Endodermal cell (in vitro differentiated cells): Measurements from ENCODE around the gene PARP3. TPM values are rescaled to one million over a fixed set of nuclear protein-coding genes. Genes with fewer than 3 reads are reported as not detected.

Source experiments
- DNase-seq: peaks from one replicate; pipeline ENCODE4 v3.0.0-alpha.2; 2017
- H3K27ac ChIP-seq: 2 replicates; pipeline ENCODE4 v1.5.1; 2013; ENCODE audit warnings: mild to moderate bottlenecking, low read depth, low read length, moderate library complexity
- H3K27me3 ChIP-seq: 2 replicates; pipeline ENCODE4 v1.6.1; 2013; ENCODE audit warnings: mild to moderate bottlenecking, low read length, moderate library complexity; ENCODE audit not compliant: insufficient read depth, control insufficient read depth, poor library complexity, severe bottlenecking
- H3K36me3 ChIP-seq: 2 replicates; pipeline ENCODE4 v1.7.0; 2013; ENCODE audit warnings: mild to moderate bottlenecking, low read length, moderate library complexity; ENCODE audit not compliant: control insufficient read depth, insufficient read depth
- H3K4me1 ChIP-seq: one replicate; pipeline ENCODE4 v1.7.0; 2013; ENCODE audit warnings: low read length; ENCODE audit not compliant: control insufficient read depth, insufficient read depth
- H3K4me3 ChIP-seq: 2 replicates; pipeline ENCODE4 v1.5.1; 2013; ENCODE audit warnings: mild to moderate bottlenecking, low read length, moderate library complexity
- H3K9ac ChIP-seq: 2 replicates; pipeline ENCODE4 v1.6.1; 2013; ENCODE audit warnings: mild to moderate bottlenecking, low read length, moderate library complexity; ENCODE audit not compliant: poor library complexity, severe bottlenecking; ENCODE audit errors: extremely low read depth
- H3K9me3 ChIP-seq: 2 replicates; pipeline ENCODE4 v1.6.1; 2013; ENCODE audit warnings: mild to moderate bottlenecking, low read length, moderate library complexity; ENCODE audit not compliant: control insufficient read depth
- H3K27ac Mint-ChIP-seq: 2 replicates; pipeline ENCODE4 v1.8.0; 2020; ENCODE audit warnings: mixed read lengths
- H3K27me3 Mint-ChIP-seq: 2 replicates; pipeline ENCODE4 v1.8.0; 2021; ENCODE audit warnings: mild to moderate bottlenecking, mixed read lengths; ENCODE audit not compliant: insufficient read depth
- H3K36me3 Mint-ChIP-seq: 2 replicates; pipeline ENCODE4 v1.8.0; 2020; ENCODE audit warnings: low read depth, mixed read lengths
- H3K4me1 Mint-ChIP-seq: 2 replicates; pipeline ENCODE4 v1.8.0; 2020; ENCODE audit warnings: mixed read lengths
- H3K4me3 Mint-ChIP-seq: 2 replicates; pipeline ENCODE4 v1.8.0; 2020; ENCODE audit warnings: mild to moderate bottlenecking, moderate library complexity, mixed read lengths
- H3K9me3 Mint-ChIP-seq: 2 replicates; pipeline ENCODE4 v1.8.0; 2020; ENCODE audit warnings: mild to moderate bottlenecking, mixed read lengths
- WGBS, 2 experiments: methylation state at CpG; one replicate each; pipeline versions ENCODE4 v1.1.5 to v1.1.7; 2013; ENCODE audit warnings: missing lambda C conversion rate in 2 of 2, mixed read lengths in 1 of 2; ENCODE audit not compliant: insufficient coverage in 1 of 2, insufficient read length in 1 of 2; 5-methylcytosine and 5-hydroxymethylcytosine counted together
- total RNA-seq, 2 donors: library from RNA; stranded (reverse); fragmentation: NEBNext Ultra II Directional in 1 of 2; extraction: Animal tissue kit (Norgen Biotek cat#: 25700) in 1 of 2; gene quantifications; 2 replicates in 1 of 2; 3 replicates in 1 of 2; pipeline ENCODE4 v1.2.1, GENCODE V29; 2021
- TF ChIP-seq, protein P1 (sequence below): fragments of 200-600 bp; sonication (generic); conservative IDR thresholded peaks from 2 replicates; pipeline ENCODE4 v1.5.0; 2021; ENCODE audit warnings: antibody characterized with exemption, mild to moderate bottlenecking

PARP3 gene
- total RNA-seq, 2 donors from 2014 or later, result 4.5 to 5.7 TPM

DNA sequence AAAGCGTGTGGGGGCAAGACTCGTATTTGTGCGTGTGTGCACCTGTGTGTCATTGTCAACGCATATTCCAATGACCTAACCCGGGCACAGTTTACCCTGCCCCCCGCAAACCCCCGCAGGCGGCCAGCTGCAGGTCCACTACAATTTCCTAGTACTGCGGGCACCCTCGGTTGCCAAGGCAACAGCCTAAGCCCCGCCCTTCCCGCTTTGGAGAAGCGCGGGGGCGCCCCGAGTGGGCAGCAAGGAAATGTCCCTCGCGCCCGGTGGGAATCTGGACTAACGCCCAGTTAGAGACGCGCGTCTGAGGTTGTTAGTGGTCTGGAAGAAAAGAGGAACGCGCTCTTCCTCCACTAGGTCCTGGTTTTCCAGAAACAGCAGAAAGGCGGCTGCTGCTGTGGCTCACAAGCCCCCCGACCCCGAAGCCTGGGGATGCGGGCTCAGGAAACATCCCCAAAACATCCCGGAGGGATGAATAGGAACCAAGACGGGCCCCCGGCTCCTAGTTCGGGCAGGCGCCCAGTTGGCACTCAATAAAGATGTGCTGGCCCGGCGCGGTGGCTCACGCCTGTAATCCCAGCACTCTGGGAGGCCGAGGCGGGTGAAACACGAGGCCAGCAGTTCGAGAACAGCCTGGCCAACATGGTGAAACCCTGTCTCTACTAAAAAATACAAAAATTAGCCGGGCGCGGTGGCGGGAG lies 33.8 kb downstream of the PARP3 start:
- H3K9me3 Mint-ChIP-seq, result no peaks in the 10 kb centered on the region
- Histone ChIP-seq H3K27me3 (no peaks in the 10 kb centered on the region), H3K4me3 (peak overlapping the region; percentile 81), H3K4me1 (peaks cover 10% of the 10 kb centered on the region), H3K36me3 (no peaks in the 10 kb centered on the region), H3K9me3 (no peaks in the 10 kb centered on the region), H3K9ac (no peak overlapping the region), H3K27ac (no peak overlapping the region)
- H3K36me3 Mint-ChIP-seq, result peaks cover 5% of the 10 kb centered on the region
- no peak overlapping the region for H3K27ac Mint-ChIP-seq
- peaks cover 14% of the 10 kb centered on the region for H3K4me1 Mint-ChIP-seq
- peak overlapping the region; percentile 80 for H3K4me3 Mint-ChIP-seq
- DNase-seq, result peak; percentile 82
- 49 to 57% methylated on average over 44 to 46 of the region's 46 CpGs for WGBS, 2 experiments
- TF ChIP-seq, protein P1, sequence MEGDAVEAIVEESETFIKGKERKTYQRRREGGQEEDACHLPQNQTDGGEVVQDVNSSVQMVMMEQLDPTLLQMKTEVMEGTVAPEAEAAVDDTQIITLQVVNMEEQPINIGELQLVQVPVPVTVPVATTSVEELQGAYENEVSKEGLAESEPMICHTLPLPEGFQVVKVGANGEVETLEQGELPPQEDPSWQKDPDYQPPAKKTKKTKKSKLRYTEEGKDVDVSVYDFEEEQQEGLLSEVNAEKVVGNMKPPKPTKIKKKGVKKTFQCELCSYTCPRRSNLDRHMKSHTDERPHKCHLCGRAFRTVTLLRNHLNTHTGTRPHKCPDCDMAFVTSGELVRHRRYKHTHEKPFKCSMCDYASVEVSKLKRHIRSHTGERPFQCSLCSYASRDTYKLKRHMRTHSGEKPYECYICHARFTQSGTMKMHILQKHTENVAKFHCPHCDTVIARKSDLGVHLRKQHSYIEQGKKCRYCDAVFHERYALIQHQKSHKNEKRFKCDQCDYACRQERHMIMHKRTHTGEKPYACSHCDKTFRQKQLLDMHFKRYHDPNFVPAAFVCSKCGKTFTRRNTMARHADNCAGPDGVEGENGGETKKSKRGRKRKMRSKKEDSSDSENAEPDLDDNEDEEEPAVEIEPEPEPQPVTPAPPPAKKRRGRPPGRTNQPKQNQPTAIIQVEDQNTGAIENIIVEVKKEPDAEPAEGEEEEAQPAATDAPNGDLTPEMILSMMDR, result peak; percentile 41
- H3K27me3 Mint-ChIP-seq, result peaks cover 17% of the 10 kb centered on the region

DNA sequence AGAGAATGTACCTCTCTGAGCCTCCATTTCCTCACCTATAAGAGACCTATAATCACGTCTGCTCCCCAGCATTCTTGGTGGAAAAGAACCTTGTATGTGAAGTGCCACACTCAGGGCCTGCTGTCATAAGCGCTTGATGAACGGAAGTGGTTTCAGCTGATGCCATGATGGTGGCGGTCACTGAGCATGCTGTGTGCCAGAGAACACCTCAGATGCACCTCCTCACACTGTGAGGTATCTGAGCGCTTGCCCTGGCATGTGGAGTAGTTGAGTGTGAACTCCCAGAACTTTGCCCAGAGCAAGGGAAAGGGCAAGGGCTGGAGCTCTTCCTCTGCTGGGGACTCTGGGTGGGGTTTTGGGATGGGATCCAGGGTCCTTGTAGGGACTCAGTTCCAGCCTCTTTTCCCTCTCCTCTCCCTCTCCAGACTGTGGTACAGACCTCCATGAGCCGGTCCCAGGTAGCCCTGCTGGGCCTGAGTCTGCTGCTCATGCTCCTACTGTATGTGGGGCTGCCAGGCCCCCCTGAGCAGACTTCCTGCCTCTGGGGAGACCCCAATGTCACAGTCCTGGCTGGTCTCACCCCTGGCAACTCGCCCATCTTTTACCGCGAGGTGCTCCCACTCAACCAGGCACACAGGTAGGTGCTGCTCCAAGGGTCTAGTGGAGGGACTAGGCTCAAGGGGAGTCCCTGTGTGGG lies 35.4 kb downstream of the PARP3 start:
- Histone ChIP-seq H3K4me3 (no peak overlapping the region), H3K27me3 (no peaks in the 10 kb centered on the region), H3K9me3 (no peaks in the 10 kb centered on the region), H3K4me1 (peaks cover 3% of the 10 kb centered on the region), H3K36me3 (no peaks in the 10 kb centered on the region), H3K9ac (no peak overlapping the region), H3K27ac (no peak overlapping the region)
- no peak for DNase-seq
- Mint-ChIP-seq H3K4me1 (peaks cover 14% of the 10 kb centered on the region), H3K36me3 (peaks cover 5% of the 10 kb centered on the region), H3K27ac (no peak overlapping the region), H3K9me3 (no peaks in the 10 kb centered on the region), H3K4me3 (no peak overlapping the region), H3K27me3 (peaks cover 17% of the 10 kb centered on the region)
- 91 to 94% methylated on average over 7 to 9 of the region's 9 CpGs for WGBS, 2 experiments
- TF ChIP-seq, protein P1, result no peak

GRCh38 chr3:51978143-51978502 lies 36.0 kb downstream of the PARP3 start:
- H3K9me3 ChIP-seq, result no peaks in the 10 kb centered on the region
- H3K4me3 Mint-ChIP-seq, result no peak overlapping the region

More at GRCh38 chr3:51978143-51978502, 36.0 kb downstream of the PARP3 start:
- TF ChIP-seq, protein P1, result no peak
- H3K4me3 ChIP-seq, result no peak overlapping the region
- no peak overlapping the region for H3K27ac ChIP-seq
- no peaks in the 10 kb centered on the region for H3K36me3 ChIP-seq
- H3K9ac ChIP-seq, result no peak overlapping the region
- H3K27me3 ChIP-seq, result no peaks in the 10 kb centered on the region
- Mint-ChIP-seq H3K27ac (no peak overlapping the region), H3K36me3 (peaks cover 5% of the 10 kb centered on the region), H3K27me3 (peaks cover 17% of the 10 kb centered on the region), H3K4me1 (peaks cover 14% of the 10 kb centered on the region), H3K9me3 (no peaks in the 10 kb centered on the region)
- 83 to 84% methylated on average over 4 of the region's 4 CpGs for WGBS, 2 experiments
- peaks cover 3% of the 10 kb centered on the region for H3K4me1 ChIP-seq
- no peak for DNase-seq
